Muscle of back (tissue), 13 donors: ENCODE data around the gene MUTYH. TPM values are rescaled to one million over a fixed set of nuclear protein-coding genes. Genes with fewer than 3 reads are reported as not detected.
"Not testable (repeated sequence)": the region's sequence is repeated elsewhere in the genome, so short reads cannot be mapped to it uniquely, and the experiment has no call there.

Experiments used
- DNase-seq, 3 donors: peaks; one replicate each; pipeline versions ENCODE4 v3.0.0 to v3.0.0-alpha.2; 2013
- long read RNA-seq, 9 donors: transcript quantifications; one replicate each; lab custom pipeline, GENCODE V29; 2026
- polyA plus RNA-seq, 10 donors: library from polyadenylated mRNA; unstranded; fragments of 120-200 nt; gene quantifications; one replicate each; pipeline ENCODE4 v1.2.1, GENCODE V29; 2013; ENCODE audit not compliant: insufficient read length in 10 of 10

MUTYH gene
- polyA plus RNA-seq, result 10 to 100 TPM; 11.5 to 22.7 (median 15.7) TPM
- long read RNA-seq, donor 1, partial matches to known transcripts, result 0 of 2 reads
- long read RNA-seq, donor 1, other reads (novel, unspliced or antisense), result 0 of 2 reads
- long read RNA-seq, donor 2, partial matches to known transcripts, result 0 of 1 reads
- long read RNA-seq, donor 2, other reads (novel, unspliced or antisense), result 0 of 1 reads
- long read RNA-seq, donor 3, result 0 reads
- long read RNA-seq, donor 4, result 0 reads
- long read RNA-seq, donor 5, partial matches to known transcripts, result 0 of 2 reads
- long read RNA-seq, donor 5, other reads (novel, unspliced or antisense), result 0 of 2 reads
- long read RNA-seq, donor 6, partial matches to known transcripts, result 0 of 3 reads
- long read RNA-seq, donor 6, other reads (novel, unspliced or antisense), result 0 of 3 reads
- long read RNA-seq, donor 7, partial matches to known transcripts, result 0 of 2 reads
- long read RNA-seq, donor 7, other reads (novel, unspliced or antisense), result 0 of 2 reads
- long read RNA-seq, donor 8, partial matches to known transcripts, result 0 of 3 reads
- long read RNA-seq, donor 8, other reads (novel, unspliced or antisense), result 0 of 3 reads
- long read RNA-seq, donor 9, result 0 reads

DNA sequence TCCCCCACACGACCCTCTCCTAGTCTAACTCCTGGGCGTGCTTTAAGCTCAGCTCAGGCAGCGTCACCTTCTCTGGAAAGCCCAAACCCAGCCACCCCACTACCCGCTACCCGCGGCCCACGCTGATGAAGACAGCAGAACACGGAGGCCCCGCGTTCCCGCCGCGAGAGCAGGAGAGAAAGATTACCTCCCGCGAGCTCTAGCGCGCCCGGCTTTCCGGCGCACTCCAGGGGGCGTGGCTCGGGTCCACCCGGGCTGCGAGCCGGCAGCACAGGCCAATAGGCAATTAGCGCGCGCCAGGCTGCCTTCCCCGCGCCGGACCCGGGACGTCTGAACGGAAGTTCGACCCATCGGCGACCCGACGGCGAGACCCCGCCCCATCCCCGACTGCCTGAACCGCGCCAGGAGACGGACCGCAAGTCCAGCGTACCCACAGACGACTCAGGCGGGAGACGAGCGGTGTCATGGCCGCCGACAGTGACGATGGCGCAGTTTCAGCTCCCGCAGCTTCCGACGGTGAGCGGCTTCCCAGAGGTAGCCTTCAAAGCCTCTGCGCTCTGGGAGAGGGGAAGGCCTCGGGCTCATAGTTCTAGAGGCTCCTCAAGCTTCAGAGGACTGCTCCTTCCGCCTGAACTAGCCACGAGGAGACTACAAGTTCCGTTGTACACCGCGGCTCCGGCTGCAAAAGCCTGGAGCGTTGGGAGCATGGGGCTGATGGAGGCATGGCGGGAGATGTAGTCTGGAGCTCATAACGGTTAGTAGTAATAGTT lies at the start of gene MUTYH, which contains the start of gene TOE1:
Gene MUTYH (minus strand): TSS at position 652 of the 770 bp plus-strand sequence. CDS start 5,935 bp downstream, outside the sequence.
Gene TOE1 (plus strand): TSS at position 382 of the 770 bp plus-strand sequence. CDS start 83 bp downstream, at position 465.
- DNase-seq, result peak; percentile 88 to 97 (median 89)

DNA sequence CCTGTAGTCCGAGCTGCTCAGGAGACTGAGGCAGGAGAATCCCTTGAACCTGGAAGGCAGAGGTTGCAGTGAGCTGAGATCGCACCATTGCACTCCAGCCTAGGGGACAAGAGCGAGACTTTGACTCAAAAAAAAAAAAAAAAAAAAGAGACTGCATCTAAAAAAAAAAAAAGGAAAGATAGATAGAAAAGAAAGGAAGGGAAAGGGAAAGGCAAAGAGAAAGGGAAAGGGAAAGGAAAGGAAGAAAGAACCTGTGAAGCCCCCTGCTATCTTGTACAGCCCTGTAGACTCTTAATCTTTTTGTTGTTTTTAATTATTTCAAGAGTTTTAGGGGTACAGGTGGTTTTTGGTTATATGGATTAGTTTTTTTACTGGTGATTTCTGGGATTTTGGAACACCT lies 46.0 kb upstream of the MUTYH start:
- DNase-seq, result no peak

DNA sequence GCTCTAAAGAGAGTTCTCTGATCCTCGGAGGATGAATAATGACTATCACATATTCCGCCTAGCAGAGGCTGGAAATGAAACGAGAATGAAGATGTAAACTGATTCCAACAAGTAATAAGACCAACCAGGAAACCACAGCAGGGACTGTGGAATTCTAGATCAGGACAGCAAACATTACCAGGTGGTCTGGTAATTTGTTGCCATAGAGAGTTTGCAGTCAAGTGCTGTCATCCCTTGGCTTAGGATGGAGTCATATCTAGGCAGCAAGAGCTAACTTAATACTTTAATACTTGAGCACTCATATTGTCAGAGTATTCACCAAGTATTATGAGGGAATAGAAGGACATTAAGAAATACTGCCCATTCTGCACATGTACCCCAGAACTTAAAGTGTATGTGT lies 45.1 kb upstream of the MUTYH start:
- no peak for DNase-seq

DNA sequence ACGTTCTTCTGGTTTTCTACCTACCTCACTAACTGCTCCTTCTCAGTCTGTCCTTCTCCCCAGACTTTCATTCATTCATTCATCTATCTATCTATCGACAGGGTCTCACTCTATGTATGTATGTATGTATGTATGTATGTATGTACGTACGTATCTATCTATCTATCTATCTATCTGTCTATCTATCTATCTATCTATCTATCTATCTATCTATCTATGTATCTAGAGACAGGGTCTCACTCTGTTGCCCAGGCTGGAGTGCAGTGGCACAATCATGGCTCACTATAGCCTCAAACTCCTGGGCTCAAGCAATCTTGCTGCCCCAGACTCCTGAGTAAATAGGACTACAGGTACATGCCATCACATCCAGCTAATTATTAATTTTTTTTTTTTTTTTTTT lies 44.0 kb upstream of the MUTYH start:
- DNase-seq, result not testable (repeated sequence)

DNA sequence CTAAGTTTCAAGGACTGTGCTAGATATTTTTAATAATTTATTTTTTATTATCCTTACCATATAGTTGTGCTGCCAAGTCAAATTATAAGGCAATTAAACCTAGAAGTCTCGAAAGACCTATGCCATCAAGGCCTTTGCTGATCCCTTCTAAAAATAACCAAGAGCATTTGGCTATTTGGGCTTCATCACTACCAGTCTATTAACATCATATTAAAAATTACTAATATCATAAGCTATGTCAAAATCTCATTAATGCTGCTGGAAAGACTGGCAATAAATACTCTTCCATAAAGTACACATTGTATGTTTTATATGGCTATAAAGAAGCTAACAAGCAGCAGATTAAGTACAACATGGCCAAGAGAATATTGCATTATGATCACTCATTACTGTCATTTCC lies 43.0 kb upstream of the MUTYH start:
- no peak for DNase-seq

DNA sequence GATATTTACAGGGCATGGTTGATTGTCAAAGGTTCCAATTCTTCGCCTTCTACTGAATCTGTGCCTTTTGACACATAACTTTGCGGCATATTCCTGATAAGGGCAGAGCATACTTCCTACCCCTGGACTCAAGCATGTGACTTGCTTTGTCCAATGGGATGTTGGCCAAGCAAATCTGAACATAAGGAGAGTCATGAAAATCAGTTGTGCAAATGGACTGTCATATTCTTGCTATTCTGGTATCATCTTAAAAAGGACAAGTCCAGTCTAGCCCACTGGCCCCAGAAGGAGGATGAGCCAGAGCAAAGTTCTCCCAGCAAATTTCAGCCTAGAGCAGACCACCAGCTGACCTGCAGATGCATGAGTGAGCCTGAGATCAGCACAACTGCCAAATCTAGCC lies 41.0 kb upstream of the MUTYH start:
- DNase-seq, result no peak

DNA sequence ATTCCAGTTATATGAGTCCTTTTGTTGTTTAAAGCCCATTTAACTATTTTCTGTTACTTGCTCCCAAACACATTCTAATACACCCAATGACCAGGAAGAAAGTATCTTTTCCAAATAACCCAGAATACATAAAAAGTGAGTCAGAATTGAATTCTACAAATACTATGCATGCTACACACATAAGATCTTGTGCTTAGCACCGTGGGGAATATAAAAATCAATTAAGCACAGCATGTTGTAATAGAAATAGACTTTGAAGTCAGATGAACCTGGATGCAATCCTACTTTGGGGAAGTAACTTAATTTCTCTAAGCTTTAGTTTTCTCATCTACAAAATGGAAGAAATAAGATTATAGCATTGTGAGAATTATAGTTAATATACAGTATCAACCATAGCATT lies 40.5 kb upstream of the MUTYH start:
- no peak for DNase-seq

DNA sequence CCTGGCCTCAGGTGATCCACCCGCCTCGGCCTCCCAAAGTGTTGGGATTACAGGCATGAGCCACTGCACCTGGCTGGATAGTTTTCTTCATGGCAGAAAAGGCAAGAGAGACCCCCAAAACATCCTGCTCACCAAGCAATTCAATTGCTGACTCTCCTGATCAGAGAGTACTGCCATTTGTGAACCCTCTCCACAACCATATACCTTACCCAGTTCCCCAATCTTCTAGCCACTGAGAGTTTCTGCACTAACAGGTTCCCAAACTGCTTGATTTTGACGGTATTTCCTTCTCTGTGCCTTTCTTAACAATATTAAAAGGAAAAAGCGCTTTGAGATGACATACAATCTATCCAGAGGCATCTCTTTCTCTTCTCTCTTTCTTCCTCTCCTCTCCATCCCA lies 39.9 kb upstream of the MUTYH start:
- DNase-seq, result no peak

DNA sequence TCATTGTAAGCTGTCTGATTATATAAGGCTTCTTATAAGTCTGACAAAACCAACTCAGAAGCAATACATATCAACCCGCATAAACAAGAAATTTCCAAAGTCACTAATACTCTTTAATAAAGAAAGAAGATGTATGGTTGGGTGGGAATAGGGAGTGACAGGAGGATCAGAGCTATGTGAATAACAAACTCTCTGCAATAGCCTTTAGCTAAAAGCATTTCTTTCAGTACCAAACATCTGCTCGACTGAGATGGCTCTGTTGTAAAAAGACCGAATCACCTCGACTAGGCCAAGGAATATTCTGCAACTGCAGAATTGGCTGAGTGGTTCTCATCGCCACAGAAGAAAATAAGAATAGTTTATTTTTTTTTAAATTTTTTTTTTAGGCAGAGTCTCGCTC lies 39.3 kb upstream of the MUTYH start:
- no peak for DNase-seq

DNA sequence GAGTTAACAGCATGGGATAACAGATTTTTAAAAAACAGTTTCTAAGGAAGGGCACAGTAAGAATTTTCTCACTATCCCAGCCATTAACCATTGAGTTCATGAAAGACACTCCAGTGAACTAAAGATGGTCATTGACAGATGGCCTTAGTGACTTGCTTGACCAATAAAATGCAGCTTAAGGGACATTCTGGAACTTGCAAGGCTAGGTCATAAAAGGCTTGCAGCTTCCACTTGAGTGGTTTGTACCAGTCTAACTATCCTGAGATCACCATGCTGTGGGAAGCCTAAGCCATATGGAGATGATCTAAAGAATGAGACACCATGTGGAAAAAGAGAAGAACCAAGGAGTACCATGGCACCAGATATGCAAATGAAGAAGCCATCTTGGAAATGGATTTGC lies 37.9 kb upstream of the MUTYH start:
- DNase-seq, result no peak

DNA sequence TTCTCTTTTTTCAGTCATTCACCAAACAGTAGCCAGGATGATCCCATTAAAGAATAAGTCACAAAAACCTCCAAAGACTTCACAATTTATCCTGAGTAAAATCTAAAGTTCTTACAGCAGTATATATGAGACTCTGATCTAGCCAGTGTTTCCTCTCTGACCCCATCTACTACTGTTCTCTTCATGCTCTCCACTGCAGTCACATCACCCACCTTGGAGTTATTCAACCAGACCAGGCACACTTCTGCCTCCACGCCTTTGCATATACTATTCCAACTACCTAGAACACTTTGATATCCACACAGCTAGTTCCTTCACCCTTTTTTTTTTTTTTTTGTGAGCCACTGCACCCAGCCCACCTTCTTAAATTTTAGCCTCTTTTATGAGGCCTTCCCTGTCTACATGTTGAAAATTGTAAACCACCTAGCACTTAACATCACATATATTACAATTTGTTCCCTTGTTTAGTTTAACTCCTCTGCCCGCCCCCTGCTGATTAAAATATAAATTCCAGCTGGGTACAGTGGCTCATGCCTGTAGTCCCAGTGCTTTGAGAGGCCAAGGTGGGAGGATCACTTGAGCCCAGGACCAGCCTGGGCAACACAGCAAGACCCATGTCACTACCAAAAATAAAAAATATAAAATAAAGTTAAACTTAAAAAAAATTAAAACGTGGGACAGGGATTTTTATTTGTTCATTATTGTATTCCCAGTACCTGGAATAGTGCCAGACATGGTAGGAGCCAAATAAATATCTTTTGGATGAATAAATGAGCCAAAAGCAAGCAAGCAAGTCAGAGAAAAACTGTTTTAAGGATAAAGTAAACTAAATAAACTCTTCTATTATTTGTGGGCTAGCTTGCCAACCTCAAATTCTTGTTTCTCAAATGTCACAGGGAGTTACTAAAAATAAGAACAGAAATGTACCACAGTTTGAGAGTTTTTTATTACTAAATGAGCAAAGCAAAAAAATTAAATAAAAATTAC lies 35.2 kb upstream of the MUTYH start:
- peak in 2 of 3 donors; percentile 20 to 44 for DNase-seq

DNA sequence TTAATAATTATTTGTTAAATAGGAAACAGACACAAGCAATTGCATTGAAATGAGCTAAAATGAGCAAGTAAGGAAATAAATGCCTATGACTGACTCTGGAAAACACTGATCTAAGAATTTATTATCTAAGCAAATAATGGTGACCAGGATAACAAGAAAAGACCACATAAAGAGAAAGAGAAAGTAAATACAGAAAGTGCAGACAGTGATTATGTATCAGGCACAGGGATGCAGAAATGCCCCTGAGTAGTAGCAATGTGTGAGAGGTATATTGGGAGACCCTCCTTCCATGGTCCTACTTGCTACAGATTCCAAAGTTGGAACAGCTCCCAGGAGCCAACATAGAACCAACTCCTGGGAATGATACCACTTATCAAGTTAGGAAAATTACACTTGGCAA lies 33.3 kb upstream of the MUTYH start:
- DNase-seq, result no peak

DNA sequence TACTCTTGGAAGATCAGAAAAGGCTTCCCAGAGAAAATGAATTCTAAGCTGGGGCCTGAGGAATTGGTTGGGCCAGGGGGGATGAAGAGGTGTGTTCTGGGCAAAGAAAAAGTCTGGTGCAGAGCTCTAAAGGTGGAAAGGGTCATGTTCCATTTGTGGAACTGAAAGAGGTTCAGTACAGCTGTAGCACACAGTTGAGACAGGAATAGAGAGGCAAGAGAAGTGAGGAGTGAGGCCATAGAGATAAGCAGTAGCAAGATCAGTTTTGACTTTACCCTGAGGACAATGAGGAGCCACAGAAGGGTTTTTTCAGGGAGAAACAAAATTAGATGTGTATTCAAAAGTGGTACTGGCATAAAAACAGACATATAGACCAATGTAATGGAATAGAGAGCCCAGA lies 30.3 kb upstream of the MUTYH start:
- DNase-seq, result no peak

DNA sequence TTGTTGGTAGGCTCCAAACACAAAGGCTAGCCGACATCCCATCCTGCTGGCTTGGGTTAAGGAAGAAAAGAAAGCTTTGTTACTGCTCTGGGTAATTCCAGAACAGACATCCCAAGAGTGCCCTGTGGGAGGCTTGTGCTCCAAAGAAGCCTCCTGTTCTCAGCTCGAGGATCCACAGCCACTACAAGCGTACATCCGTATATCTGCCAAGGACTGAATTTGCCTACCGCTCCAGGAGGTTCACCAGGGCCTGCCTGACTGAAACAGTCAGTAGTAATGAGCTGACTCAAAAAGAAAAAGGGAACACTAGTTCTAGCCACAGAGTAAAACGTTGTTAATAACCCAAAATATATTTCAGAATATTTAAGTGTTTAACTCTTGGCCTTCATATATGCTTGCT lies 24.8 kb upstream of the MUTYH start:
- DNase-seq, result no peak

DNA sequence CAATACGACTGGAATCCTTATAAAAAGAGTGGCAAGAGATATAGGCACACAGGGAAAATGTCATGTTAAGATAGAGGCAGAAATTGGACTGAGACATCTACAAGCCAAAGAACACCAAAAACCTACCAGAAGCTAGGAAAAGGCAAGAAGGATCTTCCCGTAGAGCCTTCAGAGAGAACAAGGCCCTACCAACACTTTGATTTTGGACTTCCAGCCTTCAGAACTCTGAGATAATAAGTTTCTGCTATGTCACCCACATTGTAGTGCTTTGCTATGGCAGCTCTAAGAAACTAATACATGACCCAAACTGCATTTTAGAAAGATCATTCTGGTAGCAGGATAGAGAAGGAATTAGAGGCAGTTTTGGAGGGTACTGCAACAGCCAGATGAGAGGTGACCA lies 24.1 kb upstream of the MUTYH start:
- DNase-seq, result no peak

DNA sequence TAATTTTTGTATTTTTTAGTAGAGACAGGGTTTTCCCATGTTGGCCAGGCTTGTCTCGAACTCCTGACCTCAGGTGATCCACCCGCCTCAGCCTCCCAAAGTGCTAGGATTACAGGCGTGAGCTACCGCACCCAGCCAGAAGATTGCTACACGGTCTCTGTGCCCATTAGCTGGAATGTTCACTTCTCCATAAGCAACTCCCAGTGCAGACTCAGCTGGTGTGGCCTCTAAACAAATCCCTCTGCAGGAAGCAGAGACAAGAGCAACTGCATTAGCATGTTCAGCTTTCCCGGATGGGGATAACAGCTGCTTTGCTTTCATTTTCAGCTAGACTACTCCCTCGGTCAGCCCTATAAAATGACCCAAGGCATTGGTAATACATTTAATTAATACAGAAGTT lies 20.7 kb upstream of the MUTYH start:
- DNase-seq, result peak; percentile 57 to 81 (median 62)

DNA sequence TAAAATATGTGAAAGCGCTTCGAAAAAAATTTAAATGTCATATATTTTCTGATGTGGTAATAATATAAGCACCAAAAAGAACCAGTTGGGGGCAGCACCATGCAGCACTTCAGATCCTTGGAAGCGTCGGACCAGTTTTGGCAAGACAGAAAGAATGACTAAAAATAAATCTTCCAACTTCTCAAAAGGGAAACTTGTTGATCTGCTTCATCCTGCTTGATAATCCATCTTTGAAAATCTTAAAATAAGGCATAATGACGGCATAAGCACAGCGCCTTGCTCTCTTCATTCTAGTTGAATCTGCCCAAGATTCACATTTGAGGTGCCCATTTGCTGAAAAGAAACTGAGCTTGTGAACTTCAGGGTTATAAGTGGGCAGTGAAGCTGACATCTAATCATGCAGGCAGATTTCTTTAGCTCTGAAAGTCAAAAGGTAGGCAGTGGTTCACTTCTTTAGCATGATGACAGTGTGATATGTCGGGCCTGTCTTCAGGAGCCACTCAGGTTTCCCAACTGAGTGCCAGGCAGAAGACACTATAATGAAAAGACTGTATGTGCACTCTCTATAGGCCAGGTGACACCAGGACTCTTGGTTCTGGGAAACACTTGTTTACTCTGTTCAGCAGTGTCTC lies 19.8 kb upstream of the MUTYH start:
- DNase-seq, result peak; percentile 72 to 89 (median 86)

DNA sequence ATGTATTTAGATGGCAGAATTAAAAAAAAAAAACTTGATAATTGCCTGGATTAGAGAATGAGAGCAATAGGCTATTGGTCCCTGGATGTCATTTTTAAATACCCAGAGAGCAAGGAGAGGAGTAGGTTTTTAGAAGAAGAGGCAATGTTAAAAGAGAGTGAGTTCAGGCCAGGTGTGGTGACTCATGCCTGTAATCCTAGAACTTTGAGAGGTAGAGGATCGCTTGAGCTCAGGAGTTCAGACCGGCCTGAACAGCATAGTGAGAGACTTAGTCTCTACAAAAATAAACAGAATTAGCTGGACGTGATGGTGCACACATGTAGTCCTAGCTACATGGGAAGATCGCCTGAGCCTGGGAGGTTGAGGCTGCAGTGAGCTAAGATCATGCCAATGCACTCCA lies 15.9 kb upstream of the MUTYH start:
- DNase-seq, result no peak

DNA sequence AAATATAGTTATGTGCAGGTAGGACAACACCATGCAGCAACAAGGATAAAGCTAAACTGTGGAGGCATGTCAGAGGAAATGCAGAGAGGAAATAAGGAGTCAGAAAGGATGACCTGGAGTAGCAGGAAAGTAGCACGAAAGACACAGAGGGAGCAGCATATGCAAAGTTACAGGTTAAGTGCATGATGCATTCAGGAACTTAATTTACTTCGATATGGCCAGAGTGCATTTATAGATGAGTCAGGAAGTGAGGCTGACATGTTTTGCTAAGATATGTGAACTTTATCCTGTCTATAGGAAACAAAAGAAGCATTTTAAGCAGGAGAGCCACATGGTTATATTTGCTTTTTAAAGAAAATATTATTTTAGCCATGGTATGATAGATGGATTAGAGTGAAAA lies 15.4 kb upstream of the MUTYH start:
- no peak for DNase-seq

DNA sequence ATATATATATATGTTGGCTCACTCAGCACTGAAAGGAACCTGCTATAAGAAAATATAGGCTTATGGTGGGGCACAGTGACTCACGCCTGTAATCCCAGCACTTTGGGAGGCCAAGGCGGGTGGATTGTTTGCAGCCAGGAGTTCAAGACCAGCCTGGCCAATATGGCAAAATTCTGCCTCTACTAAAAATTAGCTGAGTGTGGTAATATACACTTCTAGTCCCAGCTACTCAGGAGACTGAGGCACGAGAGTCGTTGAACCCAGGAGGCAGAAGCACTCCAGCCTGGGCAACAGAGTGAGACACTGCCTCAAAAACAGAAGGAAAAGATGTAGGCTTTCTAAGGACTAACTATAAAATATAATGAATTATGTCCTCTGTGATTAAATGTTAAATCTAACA lies 14.6 kb upstream of the MUTYH start:
- no peak for DNase-seq

DNA sequence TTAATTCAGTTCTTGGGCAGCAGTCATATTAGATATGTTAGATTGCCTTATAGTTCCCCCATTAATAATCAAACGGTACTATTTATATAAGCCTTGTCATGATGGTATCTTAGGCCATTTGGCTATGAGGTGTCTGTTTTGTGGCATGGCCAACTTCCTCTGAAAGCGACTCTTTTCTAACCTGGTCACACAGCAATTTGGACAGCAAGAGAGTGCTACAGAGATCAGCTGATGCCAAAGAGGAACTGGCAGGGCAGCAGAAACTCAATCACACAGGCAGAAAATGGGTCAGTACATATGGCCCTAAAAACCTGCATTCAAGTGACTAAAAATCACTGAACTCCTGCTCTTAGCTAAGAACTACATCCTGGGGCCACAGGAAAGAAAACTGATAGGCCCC lies 13.4 kb upstream of the MUTYH start:
- no peak for DNase-seq
